ENCODE results near the gene IL25. TPM values are rescaled to one million over a fixed set of nuclear protein-coding genes. Genes with fewer than 3 reads are reported as not detected.

The IL25 gene
- total and polyA plus RNA-seq, 2 experiments from 2014 or later = not detected

DNA sequence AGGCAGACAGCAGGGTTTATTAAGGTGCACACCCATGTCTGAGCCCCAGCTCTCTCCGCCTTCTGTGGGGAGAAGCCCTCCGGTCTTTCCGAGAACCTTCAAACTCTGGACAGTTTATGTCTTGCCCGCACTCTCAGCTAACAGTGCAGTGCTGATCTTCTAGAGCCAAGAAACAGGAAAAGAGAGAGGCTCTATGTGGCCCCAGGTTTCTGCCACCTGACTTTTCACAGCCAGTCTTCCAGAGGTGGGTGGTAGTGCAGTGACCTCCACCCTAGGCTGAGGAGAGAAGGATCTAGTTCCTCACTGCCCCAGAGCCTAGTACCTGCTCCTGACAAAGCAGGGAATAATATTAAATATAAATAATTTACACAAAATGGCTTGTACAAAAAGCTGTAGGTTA, 15.9 kb upstream of the IL25 start:
- Histone ChIP-seq H4K20me1 (replicated peaks; ENCODE audit: insufficient read depth) (no peaks in the 10 kb centered on the region; the same call in 1 of the 2 replicates), H3K27me3 (ENCODE audit: insufficient read depth) (peaks cover 22% of the 10 kb centered on the region), H3K4me3 (no peak overlapping the region), H3K9me2 (ENCODE audit: insufficient read depth) (no peaks in the 10 kb centered on the region), H3K36me3 (ENCODE audit: insufficient read depth) (no peaks in the 10 kb centered on the region), H3K27ac (ENCODE audit: low read depth) (no peak overlapping the region), H3K79me2 (replicated peaks; ENCODE audit: insufficient read depth) (no peaks in the 10 kb centered on the region), H3F3A (replicated peaks; ENCODE audit: low read depth) (no peaks in the 10 kb centered on the region), H3K4me1 (ENCODE audit: insufficient read depth) (no peaks in the 10 kb centered on the region), H2AFZ (no peak overlapping the region), H3K4me2 (no peak overlapping the region)
- Mint-ChIP-seq H3K4me1 (peaks cover 17% of the 10 kb centered on the region), H3K36me3 (ENCODE audit: low read depth) (peaks cover 24% of the 10 kb centered on the region), H3K27ac (no peak overlapping the region), H3K4me3 (no peak overlapping the region), H3K27me3 (ENCODE audit: insufficient read depth, low read depth, poor library complexity) (peaks cover 16% of the 10 kb centered on the region), H3K9me3 (no peaks in the 10 kb centered on the region; the same call in 2 of the 3 replicates)
- TF ChIP-seq EZH2phosphoT487 (IDR thresholded peaks at IDR 0.05; ENCODE audit: unreplicated experiment) (no peak), EZH2 (IDR thresholded peaks at IDR 0.05; ENCODE audit: low read depth, unreplicated experiment) (no peak)
- no peak for ATAC-seq
- DNase-seq (ENCODE audit: low spot score) = no peak

DNA sequence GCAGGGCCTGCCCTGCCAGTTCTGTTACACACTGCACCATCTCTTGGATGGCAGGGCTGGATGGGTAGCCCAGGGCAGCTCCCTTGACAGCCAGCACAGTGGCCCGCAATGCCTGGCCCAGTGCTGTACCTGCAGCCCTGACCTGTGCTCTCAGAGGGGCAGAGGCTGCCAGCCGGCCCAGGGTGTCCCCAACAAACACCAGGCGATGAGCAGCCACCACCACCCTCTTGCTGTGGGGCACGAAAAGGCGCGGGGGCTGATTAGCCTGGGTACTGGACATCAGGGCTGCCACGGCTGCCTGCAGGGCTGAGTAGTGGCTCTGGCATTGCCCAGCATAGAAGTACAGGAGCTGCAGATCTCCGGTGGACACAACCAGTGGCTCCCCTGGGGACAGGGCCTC, 15.3 kb upstream of the IL25 start:
- no peak overlapping the region; the same call in 2 of the 3 replicates for H3K4me3 Mint-ChIP-seq
- Histone ChIP-seq H3K36me3 (ENCODE audit: insufficient read depth) (no peaks in the 10 kb centered on the region), H3K79me2 (replicated peaks; ENCODE audit: insufficient read depth) (no peaks in the 10 kb centered on the region), H3K4me3 (no peak overlapping the region), H3K4me1 (ENCODE audit: insufficient read depth) (no peaks in the 10 kb centered on the region), H3K27ac (ENCODE audit: low read depth) (no peak overlapping the region), H3K27me3 (ENCODE audit: insufficient read depth) (peaks cover 22% of the 10 kb centered on the region), H2AFZ (no peak overlapping the region), H3K9me2 (ENCODE audit: insufficient read depth) (no peaks in the 10 kb centered on the region), H3K4me2 (no peak overlapping the region), H4K20me1 (replicated peaks; ENCODE audit: insufficient read depth) (no peaks in the 10 kb centered on the region; the same call in 1 of the 2 replicates), H3F3A (replicated peaks; ENCODE audit: low read depth) (no peaks in the 10 kb centered on the region)
- no peak overlapping the region for H3K27ac Mint-ChIP-seq
- no peak for ATAC-seq
- peaks cover 28% of the 10 kb centered on the region for H3K36me3 Mint-ChIP-seq (ENCODE audit: low read depth)
- no peaks in the 10 kb centered on the region; the same call in 2 of the 3 replicates for H3K9me3 Mint-ChIP-seq
- no peak for DNase-seq (ENCODE audit: low spot score)
- peaks cover 16% of the 10 kb centered on the region for H3K27me3 Mint-ChIP-seq (ENCODE audit: insufficient read depth, low read depth, poor library complexity)
- peaks cover 21% of the 10 kb centered on the region for H3K4me1 Mint-ChIP-seq
- no peak for TF ChIP-seq EZH2 (IDR thresholded peaks at IDR 0.05; ENCODE audit: low read depth, unreplicated experiment)
- no peak for TF ChIP-seq ZNF331 (CRISPR knock-in tag; IDR thresholded peaks at IDR 0.05; ENCODE audit: low read depth)
- TF ChIP-seq ZNF114 (CRISPR knock-in tag; IDR thresholded peaks at IDR 0.05) = no peak
- no peak for TF ChIP-seq JUNB (IDR thresholded peaks at IDR 0.05; ENCODE audit: unreplicated experiment)
- TF ChIP-seq, protein P1, sequence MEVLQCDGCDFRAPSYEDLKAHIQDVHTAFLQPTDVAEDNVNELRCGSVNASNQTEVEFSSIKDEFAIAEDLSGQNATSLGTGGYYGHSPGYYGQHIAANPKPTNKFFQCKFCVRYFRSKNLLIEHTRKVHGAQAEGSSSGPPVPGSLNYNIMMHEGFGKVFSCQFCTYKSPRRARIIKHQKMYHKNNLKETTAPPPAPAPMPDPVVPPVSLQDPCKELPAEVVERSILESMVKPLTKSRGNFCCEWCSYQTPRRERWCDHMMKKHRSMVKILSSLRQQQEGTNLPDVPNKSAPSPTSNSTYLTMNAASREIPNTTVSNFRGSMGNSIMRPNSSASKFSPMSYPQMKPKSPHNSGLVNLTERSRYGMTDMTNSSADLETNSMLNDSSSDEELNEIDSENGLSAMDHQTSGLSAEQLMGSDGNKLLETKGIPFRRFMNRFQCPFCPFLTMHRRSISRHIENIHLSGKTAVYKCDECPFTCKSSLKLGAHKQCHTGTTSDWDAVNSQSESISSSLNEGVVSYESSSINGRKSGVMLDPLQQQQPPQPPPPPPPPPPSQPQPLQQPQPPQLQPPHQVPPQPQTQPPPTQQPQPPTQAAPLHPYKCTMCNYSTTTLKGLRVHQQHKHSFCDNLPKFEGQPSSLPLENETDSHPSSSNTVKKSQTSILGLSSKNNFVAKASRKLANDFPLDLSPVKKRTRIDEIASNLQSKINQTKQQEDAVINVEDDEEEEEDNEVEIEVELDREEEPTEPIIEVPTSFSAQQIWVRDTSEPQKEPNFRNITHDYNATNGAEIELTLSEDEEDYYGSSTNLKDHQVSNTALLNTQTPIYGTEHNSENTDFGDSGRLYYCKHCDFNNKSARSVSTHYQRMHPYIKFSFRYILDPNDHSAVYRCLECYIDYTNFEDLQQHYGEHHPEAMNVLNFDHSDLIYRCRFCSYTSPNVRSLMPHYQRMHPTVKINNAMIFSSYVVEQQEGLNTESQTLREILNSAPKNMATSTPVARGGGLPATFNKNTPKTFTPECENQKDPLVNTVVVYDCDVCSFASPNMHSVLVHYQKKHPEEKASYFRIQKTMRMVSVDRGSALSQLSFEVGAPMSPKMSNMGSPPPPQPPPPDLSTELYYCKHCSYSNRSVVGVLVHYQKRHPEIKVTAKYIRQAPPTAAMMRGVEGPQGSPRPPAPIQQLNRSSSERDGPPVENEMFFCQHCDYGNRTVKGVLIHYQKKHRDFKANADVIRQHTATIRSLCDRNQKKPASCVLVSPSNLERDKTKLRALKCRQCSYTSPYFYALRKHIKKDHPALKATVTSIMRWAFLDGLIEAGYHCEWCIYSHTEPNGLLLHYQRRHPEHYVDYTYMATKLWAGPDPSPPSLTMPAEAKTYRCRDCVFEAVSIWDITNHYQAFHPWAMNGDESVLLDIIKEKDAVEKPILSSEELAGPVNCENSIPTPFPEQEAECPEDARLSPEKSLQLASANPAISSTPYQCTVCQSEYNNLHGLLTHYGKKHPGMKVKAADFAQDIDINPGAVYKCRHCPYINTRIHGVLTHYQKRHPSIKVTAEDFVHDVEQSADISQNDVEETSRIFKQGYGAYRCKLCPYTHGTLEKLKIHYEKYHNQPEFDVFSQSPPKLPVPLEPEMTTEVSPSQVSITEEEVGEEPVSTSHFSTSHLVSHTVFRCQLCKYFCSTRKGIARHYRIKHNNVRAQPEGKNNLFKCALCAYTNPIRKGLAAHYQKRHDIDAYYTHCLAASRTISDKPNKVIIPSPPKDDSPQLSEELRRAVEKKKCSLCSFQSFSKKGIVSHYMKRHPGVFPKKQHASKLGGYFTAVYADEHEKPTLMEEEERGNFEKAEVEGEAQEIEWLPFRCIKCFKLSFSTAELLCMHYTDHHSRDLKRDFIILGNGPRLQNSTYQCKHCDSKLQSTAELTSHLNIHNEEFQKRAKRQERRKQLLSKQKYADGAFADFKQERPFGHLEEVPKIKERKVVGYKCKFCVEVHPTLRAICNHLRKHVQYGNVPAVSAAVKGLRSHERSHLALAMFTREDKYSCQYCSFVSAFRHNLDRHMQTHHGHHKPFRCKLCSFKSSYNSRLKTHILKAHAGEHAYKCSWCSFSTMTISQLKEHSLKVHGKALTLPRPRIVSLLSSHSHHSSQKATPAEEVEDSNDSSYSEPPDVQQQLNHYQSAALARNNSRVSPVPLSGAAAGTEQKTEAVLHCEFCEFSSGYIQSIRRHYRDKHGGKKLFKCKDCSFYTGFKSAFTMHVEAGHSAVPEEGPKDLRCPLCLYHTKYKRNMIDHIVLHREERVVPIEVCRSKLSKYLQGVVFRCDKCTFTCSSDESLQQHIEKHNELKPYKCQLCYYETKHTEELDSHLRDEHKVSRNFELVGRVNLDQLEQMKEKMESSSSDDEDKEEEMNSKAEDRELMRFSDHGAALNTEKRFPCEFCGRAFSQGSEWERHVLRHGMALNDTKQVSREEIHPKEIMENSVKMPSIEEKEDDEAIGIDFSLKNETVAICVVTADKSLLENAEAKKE (CRISPR knock-in tag; IDR thresholded peaks at IDR 0.05) = no peak
- no peak for TF ChIP-seq STAT1 (IDR thresholded peaks at IDR 0.05; ENCODE audit: unreplicated experiment)
- TF ChIP-seq, protein P2, sequence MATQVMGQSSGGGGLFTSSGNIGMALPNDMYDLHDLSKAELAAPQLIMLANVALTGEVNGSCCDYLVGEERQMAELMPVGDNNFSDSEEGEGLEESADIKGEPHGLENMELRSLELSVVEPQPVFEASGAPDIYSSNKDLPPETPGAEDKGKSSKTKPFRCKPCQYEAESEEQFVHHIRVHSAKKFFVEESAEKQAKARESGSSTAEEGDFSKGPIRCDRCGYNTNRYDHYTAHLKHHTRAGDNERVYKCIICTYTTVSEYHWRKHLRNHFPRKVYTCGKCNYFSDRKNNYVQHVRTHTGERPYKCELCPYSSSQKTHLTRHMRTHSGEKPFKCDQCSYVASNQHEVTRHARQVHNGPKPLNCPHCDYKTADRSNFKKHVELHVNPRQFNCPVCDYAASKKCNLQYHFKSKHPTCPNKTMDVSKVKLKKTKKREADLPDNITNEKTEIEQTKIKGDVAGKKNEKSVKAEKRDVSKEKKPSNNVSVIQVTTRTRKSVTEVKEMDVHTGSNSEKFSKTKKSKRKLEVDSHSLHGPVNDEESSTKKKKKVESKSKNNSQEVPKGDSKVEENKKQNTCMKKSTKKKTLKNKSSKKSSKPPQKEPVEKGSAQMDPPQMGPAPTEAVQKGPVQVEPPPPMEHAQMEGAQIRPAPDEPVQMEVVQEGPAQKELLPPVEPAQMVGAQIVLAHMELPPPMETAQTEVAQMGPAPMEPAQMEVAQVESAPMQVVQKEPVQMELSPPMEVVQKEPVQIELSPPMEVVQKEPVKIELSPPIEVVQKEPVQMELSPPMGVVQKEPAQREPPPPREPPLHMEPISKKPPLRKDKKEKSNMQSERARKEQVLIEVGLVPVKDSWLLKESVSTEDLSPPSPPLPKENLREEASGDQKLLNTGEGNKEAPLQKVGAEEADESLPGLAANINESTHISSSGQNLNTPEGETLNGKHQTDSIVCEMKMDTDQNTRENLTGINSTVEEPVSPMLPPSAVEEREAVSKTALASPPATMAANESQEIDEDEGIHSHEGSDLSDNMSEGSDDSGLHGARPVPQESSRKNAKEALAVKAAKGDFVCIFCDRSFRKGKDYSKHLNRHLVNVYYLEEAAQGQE (IDR thresholded peaks at IDR 0.05; ENCODE audit: unreplicated experiment) = no peak
- TF ChIP-seq, protein P3, sequence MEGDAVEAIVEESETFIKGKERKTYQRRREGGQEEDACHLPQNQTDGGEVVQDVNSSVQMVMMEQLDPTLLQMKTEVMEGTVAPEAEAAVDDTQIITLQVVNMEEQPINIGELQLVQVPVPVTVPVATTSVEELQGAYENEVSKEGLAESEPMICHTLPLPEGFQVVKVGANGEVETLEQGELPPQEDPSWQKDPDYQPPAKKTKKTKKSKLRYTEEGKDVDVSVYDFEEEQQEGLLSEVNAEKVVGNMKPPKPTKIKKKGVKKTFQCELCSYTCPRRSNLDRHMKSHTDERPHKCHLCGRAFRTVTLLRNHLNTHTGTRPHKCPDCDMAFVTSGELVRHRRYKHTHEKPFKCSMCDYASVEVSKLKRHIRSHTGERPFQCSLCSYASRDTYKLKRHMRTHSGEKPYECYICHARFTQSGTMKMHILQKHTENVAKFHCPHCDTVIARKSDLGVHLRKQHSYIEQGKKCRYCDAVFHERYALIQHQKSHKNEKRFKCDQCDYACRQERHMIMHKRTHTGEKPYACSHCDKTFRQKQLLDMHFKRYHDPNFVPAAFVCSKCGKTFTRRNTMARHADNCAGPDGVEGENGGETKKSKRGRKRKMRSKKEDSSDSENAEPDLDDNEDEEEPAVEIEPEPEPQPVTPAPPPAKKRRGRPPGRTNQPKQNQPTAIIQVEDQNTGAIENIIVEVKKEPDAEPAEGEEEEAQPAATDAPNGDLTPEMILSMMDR (conservative IDR thresholded peaks at IDR 0.05; ENCODE audit: low read depth in 2 of 2) = no peak
- no peak for TF ChIP-seq POLR2AphosphoS5 (IDR thresholded peaks at IDR 0.05; ENCODE audit: low read depth)
- no peak for TF ChIP-seq NANOG (IDR thresholded peaks at IDR 0.05; ENCODE audit: borderline replicate concordance)

Measured in GM23338 (cell line).